GM23338 (cell line): ENCODE data around the gene SMIM5. TPM values are rescaled to one million over a fixed set of nuclear protein-coding genes. Genes with fewer than 3 reads are reported as not detected.

ENCODE experiments used
- ATAC-seq: fragments of 200-7000 bp; cut with Tn5 transposase; 3 replicates; pipeline ENCODE4 v1.9.1; 2020
- DNase-seq: peaks from one replicate; pipeline ENCODE4 v3.0.0-alpha.2; 2015; ENCODE audit warnings: low spot score
- H2AFZ ChIP-seq: fragments of 200-600 bp; sonication (generic); 2 replicates; pipeline ENCODE4 v1.8.0; 2016; ENCODE audit warnings: antibody characterized with exemption, mild to moderate bottlenecking, moderate library complexity
- H3F3A ChIP-seq: fragments of 200-600 bp; sonication (generic); replicated peaks from 2 replicates; pipeline ENCODE4 v1.8.0; 2017; ENCODE audit warnings: antibody characterized with exemption, mixed run types, low read depth
- H3K27ac ChIP-seq: fragments of 200-600 bp; sonication (generic); 2 replicates; pipeline ENCODE4 v1.6.1; 2016; ENCODE audit warnings: low read depth
- H3K27me3 ChIP-seq: fragments of 200-600 bp; sonication (generic); 2 replicates; pipeline ENCODE4 v1.8.0; 2016; ENCODE audit warnings: mild to moderate bottlenecking, mixed run types, moderate library complexity; ENCODE audit not compliant: insufficient read depth
- H3K36me3 ChIP-seq: fragments of 200-600 bp; sonication (generic); 2 replicates; pipeline ENCODE4 v1.8.0; 2016; ENCODE audit warnings: mild to moderate bottlenecking; ENCODE audit not compliant: insufficient read depth
- H3K4me1 ChIP-seq: fragments of 200-600 bp; sonication (generic); 2 replicates; pipeline ENCODE4 v1.8.0; 2016; ENCODE audit warnings: mild to moderate bottlenecking, moderate library complexity; ENCODE audit not compliant: insufficient read depth
- H3K4me2 ChIP-seq: fragments of 200-600 bp; sonication (generic); 2 replicates; pipeline ENCODE4 v1.7.1; 2017; ENCODE audit warnings: mixed run types
- H3K4me3 ChIP-seq: fragments of 200-600 bp; sonication (generic); 2 replicates; pipeline ENCODE4 v1.6.1; 2016; ENCODE audit warnings: mixed run types
- H3K79me2 ChIP-seq: fragments of 200-600 bp; sonication (generic); replicated peaks from 2 replicates; pipeline ENCODE4 v1.8.0; 2017; ENCODE audit warnings: mild to moderate bottlenecking; ENCODE audit not compliant: insufficient read depth
- H3K9me2 ChIP-seq: fragments of 200-600 bp; sonication (generic); 2 replicates; pipeline ENCODE4 v1.8.0; 2017; ENCODE audit not compliant: insufficient read depth
- H4K20me1 ChIP-seq: fragments of 200-600 bp; sonication (generic); replicated peaks from 2 replicates; pipeline ENCODE4 v1.8.0; 2017; ENCODE audit warnings: mild to moderate bottlenecking; ENCODE audit not compliant: insufficient read depth
- H3K27ac Mint-ChIP-seq: 2 replicates; pipeline ENCODE4 v1.8.0; 2020; ENCODE audit warnings: inconsistent platforms, mild to moderate bottlenecking, moderate library complexity, mixed read lengths
- H3K27me3 Mint-ChIP-seq: 3 replicates; pipeline ENCODE4 v1.8.0; 2022; ENCODE audit warnings: low read depth, mild to moderate bottlenecking, moderate library complexity, mixed read lengths, inconsistent platforms; ENCODE audit not compliant: insufficient read depth, poor library complexity
- H3K36me3 Mint-ChIP-seq: 3 replicates; pipeline ENCODE4 v1.8.0; 2021; ENCODE audit warnings: low read depth, mild to moderate bottlenecking, inconsistent platforms, moderate library complexity, mixed read lengths
- H3K4me1 Mint-ChIP-seq: 3 replicates; pipeline ENCODE4 v1.8.0; 2020; ENCODE audit warnings: mild to moderate bottlenecking, inconsistent platforms, mixed read lengths
- H3K4me3 Mint-ChIP-seq: 3 replicates; pipeline ENCODE4 v1.8.0; 2021; ENCODE audit warnings: moderate library complexity, mild to moderate bottlenecking, inconsistent platforms, mixed read lengths
- H3K9me3 Mint-ChIP-seq: 3 replicates; pipeline ENCODE4 v1.8.0; 2020; ENCODE audit warnings: moderate library complexity, mild to moderate bottlenecking, inconsistent platforms, mixed read lengths
- CREB1 ChIP-seq: fragments of 250-450 bp; sonication (Bioruptor Pico); IDR thresholded peaks from 2 replicates; pipeline ENCODE4 v1.5.0; 2020; ENCODE audit warnings: low read depth, mild to moderate bottlenecking, moderate library complexity
- CTCF ChIP-seq, 2 experiments: fragments of 200-600 bp in 1 of 2; sonication (generic) in 1 of 2; conservative IDR thresholded peaks; 2 replicates each; pipeline versions ENCODE4 v1.5.1 to v1.6.1; 2016 to 2017; ENCODE audit warnings: antibody characterized with exemption in 2 of 2, low read depth in 2 of 2, mild to moderate bottlenecking in 2 of 2, moderate library complexity in 1 of 2
- EZH2phosphoT487 ChIP-seq: fragments of 200-600 bp; sonication (generic); IDR thresholded peaks from one replicate; pipeline ENCODE4 v1.8.1; 2018; ENCODE audit warnings: antibody characterized with exemption; ENCODE audit not compliant: unreplicated experiment
- JUNB ChIP-seq: IDR thresholded peaks from one replicate; pipeline ENCODE4 v1.6.1; 2016; ENCODE audit warnings: antibody characterized with exemption; ENCODE audit not compliant: unreplicated experiment
- NANOG ChIP-seq: IDR thresholded peaks from 2 replicates; pipeline ENCODE4 v1.6.1; 2016; ENCODE audit warnings: antibody characterized with exemption, borderline replicate concordance
- POLR2AphosphoS5 ChIP-seq: IDR thresholded peaks from 2 replicates; pipeline ENCODE4 v1.6.1; 2016; ENCODE audit warnings: antibody characterized with exemption, low read depth
- REST ChIP-seq: IDR thresholded peaks from one replicate; pipeline ENCODE4 v1.6.1; 2018; ENCODE audit warnings: antibody characterized with exemption; ENCODE audit not compliant: unreplicated experiment
- STAT1 ChIP-seq: IDR thresholded peaks from one replicate; pipeline ENCODE4 v1.6.1; 2016; ENCODE audit warnings: antibody characterized with exemption; ENCODE audit not compliant: unreplicated experiment
- ZNF114 ChIP-seq: fragments of 250-450 bp; sonication (Bioruptor Pico); IDR thresholded peaks from 2 replicates; pipeline ENCODE4 v1.5.0; 2020; ENCODE audit warnings: mild to moderate bottlenecking, moderate library complexity
- ZNF331 ChIP-seq: fragments of 250-450 bp; sonication (Bioruptor Pico); IDR thresholded peaks from 2 replicates; pipeline ENCODE4 v1.5.0; 2020; ENCODE audit warnings: low read depth, mild to moderate bottlenecking, moderate library complexity
- polyA plus RNA-seq: library from polyadenylated mRNA; unstranded; fragments of >200 nt; fragmentation: Nextera tagmentation; extraction: Ambion mirVana; gene quantifications from 2 replicates; pipeline ENCODE4 v1.2.1, GENCODE V29; 2016
- total RNA-seq: library from RNA; depleted of rRNA; stranded (reverse); fragments of >200 nt; shearing (Covaris generic); gene quantifications from 2 replicates; pipeline ENCODE4 v1.2.3, GENCODE V29; 2014
- TF ChIP-seq, protein P1 (sequence below): IDR thresholded peaks from 2 replicates; pipeline ENCODE4 v1.6.1; 2016; ENCODE audit warnings: antibody characterized with exemption

The SMIM5 gene
- total and polyA plus RNA-seq, 2 experiments from 2014 or later = 0.16 TPM; not detected in 1

DNA sequence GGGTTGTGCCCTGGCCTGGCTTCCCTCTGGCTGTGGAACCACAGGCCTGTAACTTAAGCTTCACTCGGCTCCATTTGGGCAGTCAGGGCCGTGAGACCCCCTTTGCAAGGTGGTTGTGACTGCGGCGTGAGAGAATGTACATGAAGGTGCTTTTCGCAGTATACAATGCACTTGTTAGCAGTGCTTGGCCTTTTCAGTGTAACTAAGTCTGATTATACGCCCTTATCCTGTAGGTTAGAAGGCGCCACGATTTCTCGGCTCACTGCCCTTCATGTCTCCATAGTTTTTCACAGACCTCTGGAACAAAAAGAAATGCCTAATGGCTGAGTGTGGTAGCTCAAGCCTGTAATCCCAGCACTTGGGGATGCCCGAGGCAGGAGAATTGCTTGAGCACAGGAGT lies 47.2 kb downstream of the SMIM5 start (continued):
- TF ChIP-seq NANOG (no peak), EZH2phosphoT487 (no peak), REST (no peak), POLR2AphosphoS5 (no peak), JUNB (no peak), ZNF114 (no peak), ZNF331 (no peak), CTCF (conservative IDR thresholded peaks at IDR 0.05; ENCODE audit: low read depth in 2 of 2) (no peak), STAT1 (no peak), CREB1 (no peak)
- TF ChIP-seq, protein P1, sequence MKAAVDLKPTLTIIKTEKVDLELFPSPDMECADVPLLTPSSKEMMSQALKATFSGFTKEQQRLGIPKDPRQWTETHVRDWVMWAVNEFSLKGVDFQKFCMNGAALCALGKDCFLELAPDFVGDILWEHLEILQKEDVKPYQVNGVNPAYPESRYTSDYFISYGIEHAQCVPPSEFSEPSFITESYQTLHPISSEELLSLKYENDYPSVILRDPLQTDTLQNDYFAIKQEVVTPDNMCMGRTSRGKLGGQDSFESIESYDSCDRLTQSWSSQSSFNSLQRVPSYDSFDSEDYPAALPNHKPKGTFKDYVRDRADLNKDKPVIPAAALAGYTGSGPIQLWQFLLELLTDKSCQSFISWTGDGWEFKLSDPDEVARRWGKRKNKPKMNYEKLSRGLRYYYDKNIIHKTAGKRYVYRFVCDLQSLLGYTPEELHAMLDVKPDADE = no peak

- Mint-ChIP-seq H3K36me3 (peaks cover 24% of the 10 kb centered on the region), H3K4me1 (no peaks in the 10 kb centered on the region), H3K9me3 (no peaks in the 10 kb centered on the region), H3K4me3 (no peak overlapping the region), H3K27ac (no peak overlapping the region), H3K27me3 (no peaks in the 10 kb centered on the region)
- Histone ChIP-seq H3K27me3 (no peaks in the 10 kb centered on the region), H2AFZ (no peak overlapping the region), H3K36me3 (peaks cover 4% of the 10 kb centered on the region; the same call in 1 of the 2 replicates), H3K4me3 (no peak overlapping the region), H3K27ac (no peak overlapping the region), H3K4me2 (no peak overlapping the region), H3F3A (0 out of 2 replicates have a peak, but pooled peaks cover 2% of the 10 kb centered on the region), H3K4me1 (no peaks in the 10 kb centered on the region), H3K79me2 (peaks cover 70% of the 10 kb centered on the region), H3K9me2 (no peaks in the 10 kb centered on the region), H4K20me1 (peaks cover 6% of the 10 kb centered on the region)
- DNase-seq (no peak), ATAC-seq (no peak)
- no peak for TF ChIP-seq REST
- TF ChIP-seq CTCF (conservative IDR thresholded peaks at IDR 0.05; ENCODE audit: low read depth in 2 of 2) = no peak
- TF ChIP-seq, protein P1 = no peak
- TF ChIP-seq ZNF331 = no peak
- TF ChIP-seq ZNF114 = no peak
- no peak for TF ChIP-seq POLR2AphosphoS5
- TF ChIP-seq JUNB = no peak
Measured at GRCh38 chr17:75681289-75681688, 48.1 kb downstream of the SMIM5 start.
